DMS114 treated with DMSO at 0.1 percent for 48 hours (cell line): ENCODE data around the gene KIAA1755.

Experiments
- DNase-seq: peaks from one replicate; lab custom pipeline; 2025; ENCODE audit not compliant: unreplicated experiment; lab: John Stamatoyannopoulos, UW

The KIAA1755 gene

GRCh38 chr20:38208088-38208487 is 52.4 kb downstream of the KIAA1755 start:
- no peak for DNase-seq

- no peak for DNase-seq
These were observed 52.9 kb downstream of the KIAA1755 start for GRCh38 chr20:38207621-38208020.

- no peak for DNase-seq
These were observed 55.5 kb downstream of the KIAA1755 start for GRCh38 chr20:38205001-38205400.

- DNase-seq = no peak
These were observed 56.6 kb downstream of the KIAA1755 start for GRCh38 chr20:38203981-38204357.

GRCh38 chr20:38203337-38203980 is 57.1 kb downstream of the KIAA1755 start:
- no peak for DNase-seq

- no peak for DNase-seq
These were observed 57.6 kb downstream of the KIAA1755 start for GRCh38 chr20:38202982-38203293.

GRCh38 chr20:38202153-38202981 is 58.2 kb downstream of the KIAA1755 start:
- DNase-seq = no peak

GRCh38 chr20:38201356-38201755 is 59.2 kb downstream of the KIAA1755 start:
- no peak for DNase-seq

GRCh38 chr20:38200646-38201045 is 59.9 kb downstream of the KIAA1755 start:
- no peak for DNase-seq

GRCh38 chr20:38199501-38200390 is 60.8 kb downstream of the KIAA1755 start:
- no peak for DNase-seq

GRCh38 chr20:38198238-38198861 is 62.2 kb downstream of the KIAA1755 start:
- DNase-seq = no peak

- no peak for DNase-seq
These were observed 62.9 kb downstream of the KIAA1755 start for GRCh38 chr20:38197619-38198018.

- DNase-seq = no peak
These were observed 63.3 kb downstream of the KIAA1755 start for GRCh38 chr20:38197217-38197616.

- no peak for DNase-seq
These were observed 63.9 kb downstream of the KIAA1755 start for GRCh38 chr20:38196592-38196991.

- no peak for DNase-seq
These were observed 64.5 kb downstream of the KIAA1755 start for GRCh38 chr20:38196076-38196475.

- no peak for DNase-seq
These were observed 65.0 kb downstream of the KIAA1755 start for GRCh38 chr20:38195521-38195920.

GRCh38 chr20:38194971-38195504 is 65.5 kb downstream of the KIAA1755 start:
- DNase-seq = no peak

- no peak for DNase-seq
These were observed 66.9 kb downstream of the KIAA1755 start for GRCh38 chr20:38193586-38194105.

- DNase-seq = no peak
These were observed 68.1 kb downstream of the KIAA1755 start for GRCh38 chr20:38192323-38192885.

- no peak for DNase-seq
These were observed 68.9 kb downstream of the KIAA1755 start for GRCh38 chr20:38191654-38192053.
